Gastroesophageal sphincter (tissue), 3 donors: Measurements from ENCODE around the gene DPH3.

Experiments
- CTCF ChIP-seq, 4 experiments: fragments of 200-600 bp in 2 of 4; fragments of 450-650 bp in 2 of 4; sonication (generic) in 1 of 4; IDR thresholded peaks; one replicate each; pipeline ENCODE4 v1.5.1; 2017 to 2019; ENCODE audit warnings: antibody characterized with exemption in 4 of 4, mild to moderate bottlenecking in 2 of 4, moderate library complexity in 2 of 4
- POLR2AphosphoS5 ChIP-seq: sonication (generic); formaldehyde crosslinking; IDR thresholded peaks from one replicate; pipeline ENCODE4 v1.6.1; 2017; ENCODE audit warnings: antibody characterized with exemption

- no peak for TF ChIP-seq CTCF (IDR thresholded peaks at IDR 0.05)
- no peak for TF ChIP-seq POLR2AphosphoS5
Observed at GRCh38 chr3:16302082-16302631, 37.4 kb upstream of the DPH3 start.
